Progenitor cell of endocrine pancreas (in vitro differentiated cells): ENCODE data around the gene TMEM51. TPM values are rescaled to one million over a fixed set of nuclear protein-coding genes. Genes with fewer than 3 reads are reported as not detected.
A peak's percentile ranks its signal among the peaks of the same experiment; 100 is the strongest.

Experiments
- DNase-seq: peaks from one replicate; pipeline ENCODE4 v3.0.0; 2021; ENCODE audit warnings: low spot score; ENCODE audit not compliant: unreplicated experiment
- H3K27ac Mint-ChIP-seq: 2 replicates; pipeline ENCODE4 v1.8.0; 2021; ENCODE audit warnings: mild to moderate bottlenecking, moderate library complexity, mixed read lengths
- H3K27me3 Mint-ChIP-seq: 2 replicates; pipeline ENCODE4 v1.8.0; 2021; ENCODE audit warnings: mixed read lengths
- H3K36me3 Mint-ChIP-seq: 2 replicates; pipeline ENCODE4 v1.8.0; 2022; ENCODE audit warnings: mixed read lengths; ENCODE audit not compliant: insufficient read depth
- H3K4me1 Mint-ChIP-seq: 2 replicates; pipeline ENCODE4 v1.8.0; 2021; ENCODE audit warnings: low read depth, mixed read lengths
- H3K4me3 Mint-ChIP-seq: 2 replicates; pipeline ENCODE4 v1.8.0; 2021; ENCODE audit warnings: low read depth, mild to moderate bottlenecking, moderate library complexity, mixed read lengths
- H3K9me3 Mint-ChIP-seq: 2 replicates; pipeline ENCODE4 v1.8.0; 2021; ENCODE audit warnings: low read depth, mixed read lengths
- total RNA-seq: library from RNA; stranded (reverse); gene quantifications from 2 replicates; pipeline ENCODE4 v1.2.1, GENCODE V29; 2021
- TF ChIP-seq, protein P1 (sequence below): fragments of 200-600 bp; sonication (generic); IDR thresholded peaks from one replicate; pipeline ENCODE4 v1.5.0; 2021; ENCODE audit warnings: antibody characterized with exemption, mild to moderate bottlenecking; ENCODE audit not compliant: unreplicated experiment

The TMEM51 gene
- total RNA-seq, 1 donor from 2014 or later = 14.8 TPM

DNA sequence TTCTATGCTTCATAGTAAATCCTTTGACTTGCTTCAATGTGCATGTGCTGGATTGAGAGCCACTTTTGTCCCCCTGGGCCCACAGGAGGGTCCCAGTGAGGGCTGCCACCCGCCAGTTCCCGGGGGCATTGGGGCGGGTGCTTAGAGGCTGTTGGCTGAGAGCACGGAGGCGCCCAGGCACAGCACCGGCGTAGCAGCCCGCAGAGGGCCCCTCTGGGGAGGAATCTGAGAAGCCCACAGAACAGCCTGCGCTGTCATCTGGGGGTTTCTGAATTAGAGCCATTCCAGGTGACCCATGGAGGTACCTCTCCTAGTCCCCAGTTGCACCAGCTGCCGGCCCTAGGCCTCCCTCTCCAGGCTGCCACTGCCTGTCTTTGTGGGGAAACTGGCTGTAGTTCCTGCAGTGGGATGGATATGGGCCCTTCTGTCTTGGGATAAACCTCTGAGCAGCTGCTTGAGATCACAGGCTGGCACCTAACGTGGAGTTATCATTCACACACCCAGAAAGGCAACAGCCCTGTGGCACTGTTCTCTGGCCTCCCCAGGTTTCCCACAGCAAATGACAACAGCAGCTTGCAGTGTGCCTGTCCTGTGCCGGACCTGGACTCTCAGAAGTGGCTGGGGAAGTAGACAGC is 39.5 kb downstream of the TMEM51 start:
- Mint-ChIP-seq H3K27ac (no peak overlapping the region), H3K27me3 (no peaks in the 10 kb centered on the region), H3K4me1 (peaks cover 62% of the 10 kb centered on the region)

DNA sequence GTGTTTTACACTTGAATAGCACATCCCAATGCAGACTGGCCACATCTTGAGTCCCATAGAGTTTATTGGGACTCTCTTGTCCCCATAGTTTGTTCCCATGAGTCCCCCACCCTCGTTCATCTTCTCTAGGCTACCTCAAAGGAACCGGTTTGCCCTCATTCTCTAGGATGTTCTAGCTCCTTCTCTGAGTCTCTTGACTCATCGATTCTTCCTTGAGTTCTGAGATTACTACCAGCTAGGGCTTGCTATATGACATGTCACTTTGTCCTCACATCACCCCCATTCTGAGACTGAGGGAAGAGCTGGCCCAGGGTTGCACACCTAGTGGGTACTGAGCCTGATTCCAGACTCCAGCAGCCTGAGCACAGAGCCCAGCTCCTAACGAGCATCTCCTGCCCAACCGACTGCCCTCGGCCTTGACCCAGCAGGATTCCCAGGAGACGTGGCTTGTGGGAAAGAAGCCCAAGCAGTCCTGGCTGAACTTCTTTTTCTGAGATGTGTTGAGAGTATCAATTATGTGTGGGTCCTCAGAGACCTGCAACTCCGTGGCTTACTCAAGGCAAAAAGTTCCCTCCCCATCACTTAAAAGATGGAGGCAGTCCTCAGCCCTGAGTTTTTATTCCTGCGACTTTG is 42.0 kb downstream of the TMEM51 start:
- H3K27me3 Mint-ChIP-seq = no peaks in the 10 kb centered on the region
- peak overlapping the region; percentile 7 for H3K27ac Mint-ChIP-seq
- no peaks in the 10 kb centered on the region for H3K36me3 Mint-ChIP-seq
- H3K9me3 Mint-ChIP-seq = no peaks in the 10 kb centered on the region
- peaks cover 49% of the 10 kb centered on the region for H3K4me1 Mint-ChIP-seq
- H3K4me3 Mint-ChIP-seq = no peak overlapping the region
- DNase-seq = no peak
- TF ChIP-seq, protein P1, sequence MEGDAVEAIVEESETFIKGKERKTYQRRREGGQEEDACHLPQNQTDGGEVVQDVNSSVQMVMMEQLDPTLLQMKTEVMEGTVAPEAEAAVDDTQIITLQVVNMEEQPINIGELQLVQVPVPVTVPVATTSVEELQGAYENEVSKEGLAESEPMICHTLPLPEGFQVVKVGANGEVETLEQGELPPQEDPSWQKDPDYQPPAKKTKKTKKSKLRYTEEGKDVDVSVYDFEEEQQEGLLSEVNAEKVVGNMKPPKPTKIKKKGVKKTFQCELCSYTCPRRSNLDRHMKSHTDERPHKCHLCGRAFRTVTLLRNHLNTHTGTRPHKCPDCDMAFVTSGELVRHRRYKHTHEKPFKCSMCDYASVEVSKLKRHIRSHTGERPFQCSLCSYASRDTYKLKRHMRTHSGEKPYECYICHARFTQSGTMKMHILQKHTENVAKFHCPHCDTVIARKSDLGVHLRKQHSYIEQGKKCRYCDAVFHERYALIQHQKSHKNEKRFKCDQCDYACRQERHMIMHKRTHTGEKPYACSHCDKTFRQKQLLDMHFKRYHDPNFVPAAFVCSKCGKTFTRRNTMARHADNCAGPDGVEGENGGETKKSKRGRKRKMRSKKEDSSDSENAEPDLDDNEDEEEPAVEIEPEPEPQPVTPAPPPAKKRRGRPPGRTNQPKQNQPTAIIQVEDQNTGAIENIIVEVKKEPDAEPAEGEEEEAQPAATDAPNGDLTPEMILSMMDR = no peak

More for the DNA sequence above, 39.5 kb downstream of the TMEM51 start:
- H3K4me3 Mint-ChIP-seq = no peak overlapping the region
- no peaks in the 10 kb centered on the region for H3K9me3 Mint-ChIP-seq
- TF ChIP-seq, protein P1 = no peak
- no peaks in the 10 kb centered on the region for H3K36me3 Mint-ChIP-seq
- DNase-seq = no peak

DNA sequence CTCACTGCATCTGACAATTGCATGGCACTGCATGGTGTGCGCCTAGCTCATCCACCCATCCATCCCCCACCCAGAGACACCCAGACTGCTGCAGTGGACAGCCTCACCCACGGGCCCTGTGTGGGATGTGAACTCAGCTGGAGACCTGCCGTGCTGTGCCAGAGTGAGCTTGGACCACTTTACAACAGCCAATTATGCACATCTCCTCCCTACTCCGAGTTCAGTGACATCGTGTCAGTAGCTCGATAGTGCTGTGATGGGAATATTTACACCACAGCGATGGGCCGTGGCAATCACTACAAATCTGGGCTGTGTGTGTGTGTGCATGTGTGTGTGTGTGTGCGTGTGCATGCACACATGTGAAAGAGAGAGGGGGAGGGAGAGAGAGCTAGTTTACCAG is 42.5 kb downstream of the TMEM51 start:
- H3K27ac Mint-ChIP-seq = no peak overlapping the region
- H3K4me1 Mint-ChIP-seq = peaks cover 49% of the 10 kb centered on the region
- no peaks in the 10 kb centered on the region for H3K27me3 Mint-ChIP-seq
- H3K36me3 Mint-ChIP-seq = no peaks in the 10 kb centered on the region
- no peaks in the 10 kb centered on the region for H3K9me3 Mint-ChIP-seq
- no peak for DNase-seq
- H3K4me3 Mint-ChIP-seq = no peak overlapping the region
- TF ChIP-seq, protein P1 = no peak

DNA sequence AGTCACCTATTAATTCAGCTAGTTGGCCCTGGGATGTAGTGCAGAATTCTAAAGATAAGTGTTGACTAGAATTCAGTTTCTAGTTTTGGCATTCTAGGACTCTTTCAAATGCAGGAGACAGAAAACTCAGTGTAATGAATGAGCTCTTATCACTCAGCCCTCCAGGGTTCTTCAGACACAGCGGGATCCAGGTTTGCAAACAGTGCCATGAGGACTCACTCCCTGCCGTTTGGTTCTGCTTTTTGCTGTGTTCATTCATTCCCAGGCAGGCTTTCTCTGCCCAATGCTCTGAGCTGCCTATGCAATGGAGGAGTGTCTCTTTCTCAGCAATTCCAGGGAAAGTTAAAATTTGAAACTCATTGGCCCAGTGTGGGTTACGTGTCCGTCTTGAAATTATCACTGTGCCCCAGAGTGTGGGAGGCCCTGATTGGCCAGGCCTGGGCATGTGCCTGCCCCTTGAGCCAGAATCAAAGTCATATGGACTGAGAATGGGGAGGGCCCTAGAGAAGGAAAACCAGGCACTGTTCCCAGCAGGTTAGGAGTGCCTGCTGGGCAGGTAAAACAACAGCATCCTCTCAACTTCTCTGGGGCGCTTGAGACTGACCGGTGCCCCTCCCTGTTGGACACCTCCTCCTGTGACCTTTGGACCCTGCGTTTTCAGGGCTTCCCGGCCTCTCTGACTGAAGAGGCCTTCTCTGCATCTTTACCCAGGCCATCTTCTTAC is 43.4 kb downstream of the TMEM51 start:
- no peaks in the 10 kb centered on the region for H3K9me3 Mint-ChIP-seq
- H3K36me3 Mint-ChIP-seq = no peaks in the 10 kb centered on the region
- TF ChIP-seq, protein P1 = no peak
- H3K27ac Mint-ChIP-seq = peak overlapping the region; percentile 76
- H3K4me3 Mint-ChIP-seq = peak overlapping the region; percentile 2
- H3K27me3 Mint-ChIP-seq = no peaks in the 10 kb centered on the region
- no peak for DNase-seq
- H3K4me1 Mint-ChIP-seq = peaks cover 47% of the 10 kb centered on the region

DNA sequence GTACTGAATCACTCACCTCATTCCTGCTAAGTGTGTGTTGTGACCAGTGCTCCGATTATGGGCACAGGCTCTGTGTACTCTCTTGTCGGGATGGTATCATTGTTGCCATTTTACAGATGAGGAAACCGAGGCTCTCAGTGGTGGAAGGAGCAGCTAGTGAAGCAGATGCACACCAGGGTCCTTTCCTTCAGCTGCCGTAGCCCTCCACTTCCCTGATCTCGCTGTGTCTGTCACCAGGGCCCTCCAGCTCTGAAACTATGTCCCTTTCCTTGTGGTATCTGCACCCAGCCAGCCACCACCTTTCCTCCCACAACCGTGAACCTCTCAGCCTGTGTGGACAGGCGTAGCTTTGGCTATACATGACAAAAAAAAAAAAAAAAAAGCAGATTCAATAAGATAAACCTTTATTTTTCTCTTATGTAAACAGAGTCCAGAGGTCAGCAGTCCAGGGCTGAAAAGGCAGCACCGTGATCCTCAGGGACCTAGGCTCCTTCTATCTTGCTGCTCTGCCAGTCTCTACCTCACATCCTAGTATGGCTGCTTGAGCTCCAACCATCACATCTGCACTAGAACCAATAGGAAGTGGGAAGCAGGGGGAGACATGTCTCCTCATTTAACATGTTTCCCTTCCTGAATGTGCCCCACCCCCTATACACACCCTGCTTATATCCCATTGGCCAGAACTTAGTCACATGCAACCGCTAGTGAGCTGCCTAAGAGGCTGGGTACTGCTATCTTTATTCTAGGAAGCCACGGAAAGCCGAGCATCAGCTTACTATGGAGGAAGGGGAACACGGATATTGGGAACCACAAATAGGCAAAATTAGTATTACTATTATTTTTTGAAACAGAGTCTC is 44.3 kb downstream of the TMEM51 start:
- Mint-ChIP-seq H3K4me1 (peaks cover 52% of the 10 kb centered on the region), H3K9me3 (no peaks in the 10 kb centered on the region), H3K27ac (peak overlapping the region; percentile 76), H3K36me3 (no peaks in the 10 kb centered on the region), H3K4me3 (no peak overlapping the region), H3K27me3 (no peaks in the 10 kb centered on the region)
- no peak for DNase-seq
- TF ChIP-seq, protein P1 = no peak
